UCSD-AML1 (cell line): ENCODE data around the gene RRM2.
A peak's percentile ranks its signal among the peaks of the same experiment; 100 is the strongest.

Experiments
- DNase-seq: peaks from one replicate; lab custom pipeline; 2025; ENCODE audit not compliant: unreplicated experiment; lab: John Stamatoyannopoulos, UW

RRM2 gene

DNA sequence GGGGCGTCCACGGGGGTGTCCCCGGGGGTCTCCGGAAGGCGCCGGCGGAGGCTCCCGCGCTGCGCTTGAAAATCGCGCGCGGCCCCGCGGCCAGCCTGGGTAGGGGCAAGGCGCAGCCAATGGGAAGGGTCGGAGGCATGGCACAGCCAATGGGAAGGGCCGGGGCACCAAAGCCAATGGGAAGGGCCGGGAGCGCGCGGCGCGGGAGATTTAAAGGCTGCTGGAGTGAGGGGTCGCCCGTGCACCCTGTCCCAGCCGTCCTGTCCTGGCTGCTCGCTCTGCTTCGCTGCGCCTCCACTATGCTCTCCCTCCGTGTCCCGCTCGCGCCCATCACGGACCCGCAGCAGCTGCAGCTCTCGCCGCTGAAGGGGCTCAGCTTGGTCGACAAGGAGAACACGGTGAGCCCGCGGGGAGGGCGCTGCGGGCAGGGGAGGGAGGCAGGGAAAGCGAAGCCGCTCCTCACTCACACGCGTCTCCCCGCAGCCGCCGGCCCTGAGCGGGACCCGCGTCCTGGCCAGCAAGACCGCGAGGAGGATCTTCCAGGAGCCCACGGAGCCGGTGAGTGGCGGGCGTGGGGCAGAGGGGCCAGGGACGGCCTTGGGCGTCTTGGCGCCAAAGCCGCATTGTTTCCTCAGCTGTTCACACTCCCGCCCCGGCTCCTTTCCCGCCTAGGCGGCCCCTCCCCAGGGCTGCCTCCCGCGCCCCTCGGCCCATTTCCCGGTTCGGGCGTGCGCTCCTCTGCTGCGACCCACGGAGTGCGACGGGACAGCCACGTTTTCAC is at the start of gene RRM2:
RRM2 (plus strand) TSS at position 240 of the 781 bp plus-strand sequence; CDS start at position 300, 60 bp downstream.
- DNase-seq, result peak; percentile 88

DNA sequence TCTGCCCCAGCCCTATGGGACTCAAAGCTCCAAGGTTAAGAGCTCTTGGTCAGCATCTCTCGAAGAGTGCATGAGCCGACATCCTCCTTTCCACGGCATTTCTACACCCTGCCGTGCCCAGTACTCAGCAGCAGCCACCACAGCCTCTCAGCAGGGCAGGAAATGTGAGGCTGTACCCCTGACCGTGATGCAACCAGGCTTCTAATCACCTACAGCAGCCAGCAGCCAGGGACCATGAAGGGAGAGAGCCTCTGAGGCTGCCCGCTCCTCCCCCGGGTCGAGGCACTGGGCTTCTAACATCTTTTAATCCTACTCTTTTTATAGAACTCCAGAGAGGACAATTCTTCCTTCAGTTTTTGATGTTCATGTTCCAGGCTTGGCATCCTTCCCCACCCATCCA is 48.8 kb upstream of the RRM2 start:
- DNase-seq, result no peak

DNA sequence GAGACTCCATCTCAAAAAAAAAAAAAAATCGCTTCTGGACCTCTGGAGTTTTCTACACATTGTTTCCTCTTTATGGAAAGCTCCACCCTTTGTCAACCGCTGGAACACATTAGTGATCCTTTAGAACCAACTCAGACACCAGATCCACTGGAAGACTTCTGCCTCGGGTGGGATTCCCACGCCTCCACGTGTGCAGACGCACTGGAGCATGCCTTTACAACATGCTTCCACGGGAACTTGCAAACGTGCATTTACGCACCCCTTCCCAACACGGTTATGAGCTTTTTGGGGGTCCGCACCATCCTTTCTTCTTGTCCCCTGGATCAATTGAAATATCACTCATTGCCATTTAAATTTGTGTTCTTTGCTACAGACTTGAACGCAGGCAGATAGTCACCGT is 47.4 kb upstream of the RRM2 start:
- DNase-seq, result no peak

DNA sequence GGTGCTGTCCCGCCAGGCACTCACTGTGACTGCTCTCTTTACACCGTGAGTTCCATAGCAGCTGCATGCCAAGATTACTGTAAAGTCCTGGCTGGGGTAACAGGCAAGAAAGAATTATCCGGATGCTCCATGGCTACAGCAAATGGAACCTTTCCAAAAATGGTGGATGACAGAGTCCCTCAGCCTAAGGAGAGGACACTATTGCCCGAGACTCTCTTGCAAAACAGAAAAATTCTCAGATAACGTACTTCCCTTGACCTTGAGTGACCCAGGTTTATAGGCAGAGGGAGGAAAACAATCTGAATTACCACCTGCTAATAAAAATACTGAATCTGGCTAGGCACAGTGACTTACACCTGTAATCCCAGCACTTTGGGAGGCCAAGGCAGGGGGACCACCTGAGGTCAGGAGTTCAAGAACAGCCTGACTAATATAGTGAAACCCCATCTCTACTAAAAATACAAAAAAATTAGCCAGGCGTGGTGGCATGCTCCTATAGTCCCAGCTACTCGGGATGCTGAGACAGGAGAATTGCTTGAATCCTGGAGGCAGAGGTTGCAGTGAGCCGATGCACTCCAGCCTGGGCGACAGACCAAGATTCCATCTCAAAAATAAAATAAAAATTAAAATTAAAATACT is 46.8 kb upstream of the RRM2 start:
- DNase-seq, result no peak

DNA sequence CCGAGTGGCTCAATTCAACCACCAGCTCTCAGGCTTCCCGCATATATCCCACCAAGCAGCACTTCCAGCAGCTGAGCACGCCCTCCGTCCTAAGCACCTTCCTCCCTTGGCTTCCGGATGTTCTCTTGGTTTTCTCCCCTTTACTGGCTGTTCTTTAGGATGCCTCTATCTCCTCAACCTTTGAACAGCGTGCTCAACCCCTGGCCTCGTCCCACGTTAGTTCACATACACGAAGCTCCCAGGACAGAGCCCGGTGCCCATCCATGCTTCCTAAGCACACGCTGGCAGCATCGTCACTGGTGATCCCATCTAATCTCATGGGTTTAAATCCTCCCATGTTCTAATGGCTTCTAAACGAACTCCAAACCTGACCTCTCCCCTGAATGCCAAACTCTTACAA is 46.0 kb upstream of the RRM2 start:
- no peak for DNase-seq

DNA sequence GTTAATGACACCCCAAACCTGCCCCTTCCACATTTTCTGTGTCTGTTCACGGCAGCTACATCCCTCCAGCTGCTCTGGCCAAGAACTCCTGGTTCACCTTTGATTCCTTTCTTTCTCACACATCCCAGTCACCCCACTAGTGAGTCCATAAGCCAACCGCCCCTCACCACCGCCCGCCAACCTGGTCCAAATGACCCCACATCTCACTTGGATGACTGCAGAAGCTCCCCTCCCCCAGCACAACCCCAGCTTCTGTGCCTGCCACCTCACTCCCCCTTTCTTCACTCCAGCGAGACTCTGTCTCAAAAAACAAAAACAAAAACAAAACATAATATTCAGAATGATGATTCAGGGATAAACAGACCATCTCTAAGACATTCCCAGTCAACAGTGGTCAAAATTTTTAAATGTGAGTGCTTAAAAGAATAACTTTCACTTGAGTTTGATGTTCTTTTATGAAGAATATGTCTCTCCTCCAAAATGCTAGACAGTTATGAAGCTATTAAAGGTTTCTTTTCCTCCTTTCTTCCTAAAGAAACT is 45.5 kb upstream of the RRM2 start:
- DNase-seq, result no peak

DNA sequence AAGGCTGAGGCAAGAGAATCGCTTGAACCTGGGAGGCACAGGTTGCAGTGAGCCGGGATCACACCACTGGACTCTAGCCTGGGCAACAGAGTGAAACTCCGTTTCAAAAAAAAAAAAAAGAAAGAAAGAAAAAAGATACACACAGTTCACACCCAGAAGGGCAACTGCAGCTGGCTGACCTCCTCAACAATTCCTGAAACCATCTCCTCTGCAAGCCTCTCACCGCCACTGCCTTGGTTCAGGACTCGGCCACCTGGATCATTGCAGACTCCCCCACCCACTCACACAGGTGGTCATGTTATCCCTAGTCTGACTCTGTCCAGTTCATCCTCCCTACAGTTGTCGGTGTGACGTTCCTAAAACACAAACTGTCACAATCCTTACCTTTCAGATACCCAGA is 44.5 kb upstream of the RRM2 start:
- no peak for DNase-seq

DNA sequence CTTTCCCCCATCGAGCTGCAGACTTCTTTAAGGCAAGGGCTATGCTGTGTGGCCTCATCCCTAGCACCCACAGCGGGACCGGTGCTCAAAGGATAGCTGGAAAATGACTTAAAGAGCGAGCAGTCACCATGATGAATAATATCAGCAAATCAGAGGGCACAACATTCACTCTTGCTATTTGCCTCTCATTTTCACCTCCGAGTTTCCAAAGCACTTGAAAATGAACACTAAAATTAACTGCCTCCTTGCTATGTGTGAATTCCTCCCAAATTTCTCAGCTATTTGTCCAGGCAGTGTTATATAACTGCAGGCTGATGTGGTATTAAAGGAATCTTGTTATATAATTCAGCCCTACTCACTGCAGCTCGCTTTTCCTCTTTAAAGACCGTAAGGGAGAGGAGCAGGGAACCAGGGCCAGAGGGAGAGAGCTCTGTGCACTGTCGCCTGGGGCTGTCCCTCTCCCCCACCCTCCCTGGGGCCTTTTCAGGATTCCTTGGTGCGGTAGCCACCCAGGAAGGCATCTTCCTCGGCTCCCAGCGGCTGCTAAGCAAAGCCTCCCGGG is 43.8 kb upstream of the RRM2 start:
- DNase-seq, result no peak

DNA sequence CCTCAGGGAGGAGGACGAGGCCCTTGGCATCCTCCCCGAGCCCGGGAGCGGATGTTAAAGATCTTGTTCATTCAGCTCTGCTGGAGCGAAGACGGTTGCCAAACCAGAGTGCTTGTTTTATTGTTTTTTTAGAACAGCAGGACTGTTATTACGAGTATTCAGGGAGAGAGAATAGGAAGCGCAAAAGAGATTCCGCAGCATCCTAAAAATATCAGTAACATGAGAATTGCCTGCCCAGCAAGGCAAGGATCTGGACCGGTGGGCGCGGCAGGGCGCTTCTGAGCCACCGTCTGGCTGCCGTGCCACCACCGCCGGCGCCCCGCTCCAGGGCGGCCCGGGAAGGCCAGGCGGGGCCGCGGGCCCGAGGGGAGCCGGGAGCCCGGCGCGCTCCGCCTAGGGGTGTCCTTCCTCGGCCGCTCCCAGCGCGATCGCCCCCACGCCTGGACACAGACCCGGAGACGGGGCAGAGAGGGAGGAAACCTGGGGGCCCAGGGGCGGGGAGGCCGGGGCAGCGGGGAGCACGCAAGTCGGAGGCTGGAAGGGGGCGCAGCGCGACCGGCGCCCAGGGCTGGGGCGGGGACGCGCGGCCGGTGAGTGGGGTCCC is 43.2 kb upstream of the RRM2 start:
- no peak for DNase-seq

DNA sequence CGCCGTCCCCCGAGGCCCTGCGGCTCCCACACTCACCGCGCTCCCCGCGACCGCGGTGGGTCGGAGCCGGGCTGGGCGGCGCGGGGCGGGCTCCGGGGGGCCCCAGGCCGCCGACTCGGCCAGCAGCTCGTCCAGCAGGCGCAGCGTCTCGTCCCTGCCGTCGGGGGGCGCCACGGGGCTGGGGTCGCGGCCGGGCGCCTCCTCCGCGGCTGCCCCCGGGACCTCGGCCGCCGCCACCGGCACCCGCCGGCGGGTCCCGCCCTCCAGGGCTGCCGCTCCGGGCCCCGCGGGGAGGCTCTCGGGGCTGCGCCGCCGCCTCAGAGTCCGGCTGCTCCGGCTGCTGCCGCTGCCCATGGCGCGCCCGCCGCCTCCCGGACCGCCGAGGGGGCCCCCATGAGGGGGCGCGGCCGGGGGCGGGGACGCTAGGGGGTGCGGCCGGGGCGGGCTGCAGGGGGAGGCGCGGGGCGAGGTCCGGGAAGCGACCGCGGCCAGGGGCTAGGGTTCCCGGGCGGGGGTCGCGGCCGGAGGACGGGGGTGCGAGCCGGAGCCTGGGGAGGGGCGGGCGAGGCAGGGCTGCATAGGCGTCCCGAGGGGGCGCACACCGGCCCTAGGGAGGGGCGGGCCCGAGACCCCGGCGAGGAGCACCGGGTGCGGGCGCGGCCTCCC is 42.5 kb upstream of the RRM2 start, which contains the start of gene CYS1:
CYS1 (minus strand) TSS at position 542 of the 666 bp plus-strand sequence; CDS start at position 354, 188 bp downstream.
- DNase-seq, result no peak

DNA sequence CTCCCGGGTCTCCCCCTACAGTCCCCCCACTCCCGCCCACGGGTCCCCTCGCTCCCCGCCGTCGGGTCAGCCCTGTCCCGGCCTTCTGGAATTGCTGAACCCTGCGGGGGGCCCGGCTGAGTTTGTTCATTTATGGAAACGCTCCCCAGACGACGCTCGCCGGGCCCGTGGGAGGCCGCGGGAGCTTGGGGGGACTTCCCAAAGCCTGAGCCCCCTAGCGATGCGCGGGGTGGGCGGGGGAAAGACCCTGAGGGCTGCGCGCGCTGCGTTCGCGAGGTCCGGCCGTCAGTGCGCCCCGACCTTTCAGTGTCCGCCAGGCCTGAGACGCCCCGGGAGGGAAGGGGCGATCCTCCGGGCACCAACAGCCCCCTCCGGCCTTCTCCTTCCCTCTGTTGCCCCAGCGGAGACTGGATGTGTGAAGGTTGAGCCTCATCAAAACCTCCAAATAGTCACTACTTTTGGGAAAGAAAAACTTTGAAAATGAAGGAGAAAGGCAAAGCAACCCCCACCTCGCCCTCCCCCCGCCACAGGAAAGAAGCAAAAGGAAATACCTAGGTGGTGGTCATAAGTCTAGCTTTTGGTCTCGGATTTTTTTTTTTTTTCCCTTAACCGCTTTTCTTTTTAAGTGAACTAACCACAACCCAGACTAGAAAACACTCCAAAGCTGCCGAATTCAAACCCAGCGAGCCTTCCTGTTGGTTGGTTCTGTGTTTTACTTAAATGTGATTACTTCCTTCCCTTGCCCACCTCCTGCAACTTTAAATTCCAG is 41.8 kb upstream of the RRM2 start:
- DNase-seq, result no peak

DNA sequence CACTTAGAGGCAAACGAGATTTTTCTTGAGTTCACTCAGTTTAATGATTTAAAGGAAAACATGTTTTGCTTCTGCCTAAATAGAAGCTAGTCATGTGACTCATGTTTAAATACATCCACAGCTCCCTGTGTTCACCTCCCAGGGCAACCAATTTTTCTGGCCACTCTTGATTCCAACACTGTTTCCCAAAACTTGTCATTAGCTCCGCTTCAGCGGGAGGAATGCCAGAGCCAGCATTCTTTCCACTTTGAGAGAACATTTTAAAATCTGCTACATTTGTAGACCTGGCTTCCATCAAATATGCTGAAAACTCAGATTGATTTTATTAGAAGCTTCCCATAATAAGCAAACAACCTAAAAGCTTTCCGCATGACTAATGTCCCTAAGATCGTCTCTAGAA is 39.5 kb upstream of the RRM2 start:
- DNase-seq, result no peak

DNA sequence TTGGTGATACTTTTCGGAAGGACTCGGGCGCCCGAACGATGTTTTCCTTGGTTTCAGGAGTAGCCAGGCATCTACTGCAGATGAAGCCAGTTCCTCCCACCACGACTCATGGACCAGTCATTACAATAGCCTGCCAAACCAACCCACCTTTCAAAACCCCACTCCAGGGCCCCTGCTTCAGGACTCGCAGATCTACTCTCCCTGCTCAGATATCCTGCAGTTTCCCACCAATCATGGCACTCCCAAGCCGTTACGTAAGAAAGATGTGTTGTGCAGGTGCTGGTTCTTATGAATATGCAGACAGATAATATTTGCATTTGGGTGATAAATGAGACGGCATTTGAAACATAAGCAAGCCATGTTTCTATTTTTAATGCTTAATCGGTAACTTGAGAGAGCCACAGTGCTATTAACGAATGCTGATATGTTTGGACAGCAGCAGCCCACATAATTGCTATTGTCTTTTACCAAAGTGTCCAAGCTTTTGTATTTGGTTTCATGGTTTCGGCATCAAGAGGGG is 38.8 kb upstream of the RRM2 start:
- no peak for DNase-seq

DNA sequence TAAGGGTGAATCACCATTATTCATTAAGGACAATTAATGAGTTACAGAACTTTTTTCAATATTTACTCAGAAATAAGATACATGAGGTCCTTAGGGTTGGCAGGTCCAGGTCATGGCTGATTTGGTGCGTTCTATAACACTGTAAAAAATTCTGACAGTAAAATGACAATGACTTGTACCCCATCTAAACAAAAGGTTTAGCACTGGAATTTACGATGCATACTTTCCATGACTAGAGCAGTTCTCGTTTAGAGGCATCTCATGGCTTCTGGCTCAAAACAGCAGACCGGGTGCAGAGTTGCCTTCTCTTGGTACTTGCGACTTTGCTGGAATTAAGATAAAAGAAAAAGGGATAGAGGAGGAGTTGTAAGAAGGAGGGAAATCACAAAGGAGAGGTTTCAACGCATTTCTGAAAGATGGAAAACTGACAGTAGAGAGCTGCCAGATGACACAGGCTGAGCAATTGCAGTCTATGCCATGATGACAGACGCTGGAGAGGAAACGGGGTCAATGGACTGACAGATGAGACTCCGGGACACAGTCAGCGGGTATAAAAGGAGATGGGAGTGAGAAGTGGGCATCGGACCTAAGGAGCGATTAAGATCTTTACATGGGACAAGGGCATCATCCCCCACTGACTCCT is 38.2 kb upstream of the RRM2 start:
- DNase-seq, result no peak

DNA sequence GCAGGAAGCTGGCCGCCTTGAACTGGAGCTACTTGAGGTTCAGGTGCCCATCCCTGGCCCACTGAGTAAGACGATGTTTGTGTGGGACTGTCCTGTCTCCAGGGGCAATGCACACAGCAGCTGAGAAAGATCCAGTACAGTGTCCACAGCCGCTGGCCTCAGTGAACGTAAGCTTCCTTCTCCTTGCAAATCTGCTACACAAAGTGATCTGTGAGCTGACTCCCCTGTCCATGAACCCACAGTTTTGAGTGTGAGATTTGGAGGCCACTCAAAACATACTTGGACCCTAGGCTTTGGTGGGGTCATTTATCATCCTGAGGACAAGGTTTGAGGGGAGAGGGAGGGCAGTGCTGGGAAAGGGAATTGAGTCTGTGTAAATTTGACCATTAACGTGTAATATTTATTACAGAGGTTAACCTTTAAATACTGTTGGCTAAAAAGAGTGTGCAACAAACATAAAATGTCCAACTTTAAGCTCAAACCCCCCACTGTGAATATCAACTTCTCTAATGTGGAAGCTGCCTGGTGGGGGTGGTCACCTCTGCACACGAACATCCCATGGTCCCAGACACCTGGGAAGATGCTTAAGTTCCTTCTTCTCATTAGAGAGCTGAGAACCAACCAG is 37.4 kb upstream of the RRM2 start:
- DNase-seq, result no peak

DNA sequence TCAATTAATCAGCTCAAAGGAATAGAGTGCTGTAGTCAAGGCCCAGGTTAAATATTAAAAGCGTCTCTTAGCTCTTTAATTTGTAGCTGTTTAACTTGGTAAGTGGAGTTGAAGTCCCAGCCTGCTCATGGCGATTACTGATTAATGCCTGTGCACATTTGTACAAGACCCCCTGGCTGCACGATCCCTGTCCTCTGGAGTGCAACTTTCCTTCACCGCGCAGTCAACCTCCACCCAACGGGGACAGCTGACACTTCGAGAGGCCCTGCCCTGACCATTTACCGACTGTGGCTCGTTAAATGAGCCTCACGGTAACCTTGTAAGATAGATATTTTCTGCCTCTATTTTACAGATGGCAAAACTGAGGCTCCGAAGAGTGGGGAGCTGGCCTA is 36.9 kb upstream of the RRM2 start:
- no peak for DNase-seq

DNA sequence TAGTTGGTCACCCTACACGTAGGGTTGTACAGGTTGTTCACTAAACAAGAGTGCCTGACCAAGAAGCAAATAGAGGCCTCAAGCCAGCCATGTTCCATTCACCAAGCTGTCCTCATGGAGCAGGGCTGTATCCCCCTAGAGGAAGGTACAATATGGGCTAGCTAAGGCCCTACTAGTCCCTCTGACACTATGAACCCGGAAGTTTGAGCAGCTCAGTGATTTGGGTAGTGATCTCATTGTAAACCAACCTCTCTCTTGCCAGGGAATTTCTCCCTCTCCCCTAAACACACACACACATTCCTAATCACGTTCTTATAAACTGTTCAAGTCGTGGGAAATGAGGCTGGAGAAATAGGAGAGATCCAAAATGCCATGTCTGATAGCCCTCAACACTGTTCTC is 35.6 kb upstream of the RRM2 start:
- no peak for DNase-seq

DNA sequence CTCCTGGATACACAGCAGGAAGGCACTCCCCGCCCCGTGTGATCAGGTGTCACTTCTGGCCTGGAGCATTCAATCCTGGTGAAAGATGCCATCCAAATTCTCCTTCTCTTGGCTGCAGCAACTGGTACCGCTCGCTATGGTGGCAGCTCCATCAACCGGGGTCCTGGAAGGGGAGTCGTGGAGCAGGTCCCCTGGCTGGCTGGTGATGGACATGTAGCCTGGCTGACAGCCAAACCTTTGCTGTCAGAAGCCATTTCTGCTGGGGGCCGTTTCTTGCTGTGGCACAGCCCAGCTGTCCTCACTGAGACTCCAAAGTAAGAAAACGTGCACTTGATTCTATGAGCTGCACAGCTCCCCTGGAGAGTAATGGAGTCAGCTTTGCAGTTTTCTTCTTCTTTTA is 35.2 kb upstream of the RRM2 start:
- DNase-seq, result no peak

DNA sequence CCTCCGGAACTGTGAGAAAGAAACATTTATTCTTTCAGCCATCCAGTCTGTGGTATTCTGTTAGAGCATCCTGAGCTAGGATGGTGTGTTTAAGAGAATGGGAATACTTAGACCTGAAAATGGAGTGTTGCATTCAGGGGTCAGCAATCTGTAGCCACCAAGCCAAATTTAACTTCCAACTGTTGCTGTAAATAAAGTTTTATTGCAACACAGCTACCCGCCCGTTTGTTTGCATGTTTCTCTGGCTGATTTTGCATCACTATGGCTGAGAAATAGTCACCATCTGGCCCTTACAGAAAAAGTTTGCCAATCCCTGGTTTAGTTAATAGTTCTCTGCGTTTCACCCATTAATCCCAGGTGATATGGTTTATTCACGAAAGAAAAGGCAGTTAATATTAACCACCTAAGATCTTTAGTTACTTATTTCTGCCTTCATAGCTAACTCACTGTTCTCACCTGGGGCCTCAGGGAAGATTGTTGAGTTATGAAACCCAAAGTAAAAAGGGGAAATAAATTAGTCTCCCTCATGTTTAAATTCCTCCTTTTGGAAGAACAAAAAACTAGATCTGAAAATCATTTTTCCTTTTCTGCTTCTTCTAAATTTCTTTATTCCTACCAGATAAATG is 32.9 kb upstream of the RRM2 start:
- DNase-seq, result no peak
